ENCODE results near the gene IGF2R.
"Not testable (repeated sequence)": the region's sequence is repeated elsewhere in the genome, so short reads cannot be mapped to it uniquely, and the experiment has no call there.

Gene IGF2R

GRCh38 chr6:159997498-159998101 is 28.7 kb downstream of the IGF2R start:
- DNase-seq (ENCODE audit: low read depth): no peak

GRCh38 chr6:159998538-159998937 is 29.7 kb downstream of the IGF2R start:
- DNase-seq (ENCODE audit: low read depth): no peak

- DNase-seq (ENCODE audit: low read depth): no peak
Observed at GRCh38 chr6:159999240-159999671, 30.4 kb downstream of the IGF2R start.

- DNase-seq (ENCODE audit: low read depth): no peak
Observed at GRCh38 chr6:160000280-160000704, 31.4 kb downstream of the IGF2R start.

- not testable (repeated sequence) for DNase-seq (ENCODE audit: low read depth)
Observed at GRCh38 chr6:160000893-160001427, 32.1 kb downstream of the IGF2R start.

GRCh38 chr6:160002882-160003281 is 34.0 kb downstream of the IGF2R start:
- DNase-seq (ENCODE audit: low read depth): no peak

GRCh38 chr6:160004018-160004417 is 35.1 kb downstream of the IGF2R start:
- DNase-seq (ENCODE audit: low read depth): no peak

GRCh38 chr6:160004419-160005175 is 35.7 kb downstream of the IGF2R start:
- DNase-seq (ENCODE audit: low read depth): no peak

GRCh38 chr6:160005211-160005610 is 36.3 kb downstream of the IGF2R start:
- no peak for DNase-seq (ENCODE audit: low read depth)

- no peak for DNase-seq (ENCODE audit: low read depth)
Observed at GRCh38 chr6:160005861-160006540, 37.1 kb downstream of the IGF2R start.

- DNase-seq (ENCODE audit: low read depth): no peak
Observed at GRCh38 chr6:160007145-160007544, 38.3 kb downstream of the IGF2R start.

- DNase-seq (ENCODE audit: low read depth): no peak
Observed at GRCh38 chr6:160007611-160008010, 38.7 kb downstream of the IGF2R start.

GRCh38 chr6:160010067-160010466 is 41.2 kb downstream of the IGF2R start:
- DNase-seq (ENCODE audit: low read depth): no peak

GRCh38 chr6:160013987-160014868 is 45.3 kb downstream of the IGF2R start:
- DNase-seq (ENCODE audit: low read depth): no peak

- no peak for DNase-seq (ENCODE audit: low read depth)
Observed at GRCh38 chr6:160014869-160015182, 45.9 kb downstream of the IGF2R start.

- DNase-seq (ENCODE audit: low read depth): no peak
Observed at GRCh38 chr6:160015778-160016684, 47.1 kb downstream of the IGF2R start.

GRCh38 chr6:160022101-160022500 is 53.2 kb downstream of the IGF2R start:
- no peak for DNase-seq (ENCODE audit: low read depth)

- no peak for DNase-seq (ENCODE audit: low read depth)
Observed at GRCh38 chr6:160022793-160023192, 53.9 kb downstream of the IGF2R start.

GRCh38 chr6:160024152-160024551 is 55.3 kb downstream of the IGF2R start:
- DNase-seq (ENCODE audit: low read depth): no peak

- no peak for DNase-seq (ENCODE audit: low read depth)
Observed at GRCh38 chr6:160027076-160027475, 58.2 kb downstream of the IGF2R start.

- no peak for DNase-seq (ENCODE audit: low read depth)
Observed at GRCh38 chr6:160027931-160028330, 59.0 kb downstream of the IGF2R start.

All from activated T-helper 9 cell treated with anti-CD3 and anti-CD28 coated beads, Interleukin-2, amount 50 U/mL, for 16 hours (primary cell).